Body of pancreas (tissue), 4 donors: ENCODE measurements around the gene ANKRD13D. TPM values are rescaled to one million over a fixed set of nuclear protein-coding genes. Genes with fewer than 3 reads are reported as not detected.

Experiments used
- ATAC-seq: fragments of 150-250 bp; one replicate; pipeline ENCODE4 v1.9.1; 2016
- DNase-seq, 4 donors: peaks; one replicate each; pipeline ENCODE4 v3.0.0-alpha.2; 2019
- H3K27ac ChIP-seq, 4 donors: fragments of 200-600 bp; sonication (generic); 1 replicate in 3 of 4; 2 replicates in 1 of 4; pipeline versions ENCODE4 v1.5.1 to v1.6.1; 2016 to 2019; ENCODE audit warnings: mild to moderate bottlenecking in 1 of 4, mixed read lengths in 1 of 4, moderate library complexity in 1 of 4
- H3K27me3 ChIP-seq, 2 donors: fragments of 200-600 bp; sonication (generic); one replicate each; pipeline ENCODE4 v1.6.0; 2016; ENCODE audit warnings: mild to moderate bottlenecking in 1 of 2
- H3K36me3 ChIP-seq, 2 donors: fragments of 200-600 bp; sonication (generic); replicated peaks in 1 of 2; 2 replicates each; pipeline ENCODE4 v1.5.1; 2016; ENCODE audit warnings: low read depth in 2 of 2; ENCODE audit not compliant: insufficient read depth in 1 of 2
- H3K4me1 ChIP-seq: fragments of 200-600 bp; sonication (generic); one replicate; pipeline ENCODE4 v1.6.0; 2016
- H3K4me3 ChIP-seq, 2 donors: fragments of 200-600 bp; sonication (generic); 1 replicate in 1 of 2; 2 replicates in 1 of 2; pipeline ENCODE4 v1.5.1; 2016 to 2019
- H3K9me3 ChIP-seq, 3 donors: fragments of 200-600 bp; sonication (generic); 1 replicate in 2 of 3; 2 replicates in 1 of 3; pipeline ENCODE4 v1.5.1; 2016
- POLR2A ChIP-seq, 3 donors: fragments of 450-650 bp; IDR thresholded peaks; one replicate each; pipeline ENCODE4 v1.6.1; 2016; ENCODE audit warnings: antibody characterized with exemption in 3 of 3, mild to moderate bottlenecking in 2 of 3
- WGBS, 2 donors: methylation state at CpG; one replicate each; pipeline ENCODE4 v1.1.5; 2017; 5-methylcytosine and 5-hydroxymethylcytosine counted together
- intact Hi-C: fragments of 100-400 bp; cut with DNase I; formaldehyde crosslinking; loops from one replicate; pipeline ENCODE4 v1.15.1; 2023
- total RNA-seq, 2 donors: library from RNA; depleted of rRNA; stranded (reverse); fragments of >200 nt; gene quantifications; one replicate each; pipeline ENCODE4 v1.1.0, GENCODE V29; 2016
- TF ChIP-seq, protein P1 (sequence below), 7 experiments: fragments of 450-650 bp in 4 of 7; fragments of 200-600 bp in 3 of 7; sonication (generic) in 3 of 7; IDR thresholded peaks; one replicate each; pipeline ENCODE4 v1.5.1; 2016 to 2019; ENCODE audit warnings: antibody characterized with exemption in 7 of 7

Gene ANKRD13D
- total RNA-seq, 2 donors from 2014 or later, result 18.2 to 39.6 TPM

DNA sequence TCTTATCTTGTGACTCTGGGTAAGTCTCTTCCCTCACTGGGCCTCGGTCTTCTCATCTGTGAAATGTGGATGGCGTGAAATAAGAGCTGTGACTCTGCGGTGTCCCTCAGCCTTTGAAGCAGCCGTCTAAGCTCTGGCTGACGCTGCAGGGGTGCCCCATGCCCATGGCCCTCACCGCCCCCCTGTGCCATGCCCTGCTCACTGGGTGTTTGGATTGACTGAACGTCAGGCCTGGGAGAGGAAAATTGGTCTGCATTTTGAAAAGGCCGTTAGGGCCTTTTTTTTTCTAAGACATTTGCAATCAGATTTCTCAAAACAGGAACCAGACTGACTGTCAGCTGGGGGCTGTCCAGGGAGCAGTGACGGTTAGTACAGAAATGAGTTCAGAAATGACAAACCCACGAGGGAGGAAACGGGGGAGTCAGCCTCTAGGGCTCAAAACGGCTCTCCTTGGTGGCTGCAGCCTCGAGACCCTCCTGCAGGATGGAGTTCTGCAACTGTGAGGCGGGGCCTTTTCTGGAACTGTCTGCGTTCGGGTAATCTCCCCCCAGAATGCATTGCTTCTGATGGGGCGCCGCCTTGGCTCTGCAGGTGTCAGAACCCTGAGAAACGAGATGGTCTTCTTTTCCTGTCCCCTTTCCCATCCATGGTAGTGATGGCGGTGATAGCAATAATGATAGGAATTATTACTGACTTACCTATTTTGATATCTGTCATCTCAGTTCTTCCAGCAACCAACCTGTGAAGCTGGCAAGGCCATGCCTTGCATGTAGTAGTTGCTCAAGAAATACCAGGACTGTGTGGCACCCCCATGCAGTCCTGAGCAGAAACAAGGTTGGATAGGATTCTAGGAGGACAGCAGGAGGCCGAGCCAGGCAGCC, 20.8 kb upstream of the ANKRD13D start:
- no peaks in the 10 kb centered on the region for H3K9me3 ChIP-seq
- DNase-seq, result peak in 1 of 4 donors; percentile 55
- no peak overlapping the region for H3K4me3 ChIP-seq
- peak overlapping the region in 3 of 4 donors; percentile 77 to 84 (median 83) for H3K27ac ChIP-seq
- no peak for ATAC-seq
- WGBS, 2 donors, result 63 to 76% methylated on average over 21 of the region's 21 CpGs
- TF ChIP-seq, protein P1, sequence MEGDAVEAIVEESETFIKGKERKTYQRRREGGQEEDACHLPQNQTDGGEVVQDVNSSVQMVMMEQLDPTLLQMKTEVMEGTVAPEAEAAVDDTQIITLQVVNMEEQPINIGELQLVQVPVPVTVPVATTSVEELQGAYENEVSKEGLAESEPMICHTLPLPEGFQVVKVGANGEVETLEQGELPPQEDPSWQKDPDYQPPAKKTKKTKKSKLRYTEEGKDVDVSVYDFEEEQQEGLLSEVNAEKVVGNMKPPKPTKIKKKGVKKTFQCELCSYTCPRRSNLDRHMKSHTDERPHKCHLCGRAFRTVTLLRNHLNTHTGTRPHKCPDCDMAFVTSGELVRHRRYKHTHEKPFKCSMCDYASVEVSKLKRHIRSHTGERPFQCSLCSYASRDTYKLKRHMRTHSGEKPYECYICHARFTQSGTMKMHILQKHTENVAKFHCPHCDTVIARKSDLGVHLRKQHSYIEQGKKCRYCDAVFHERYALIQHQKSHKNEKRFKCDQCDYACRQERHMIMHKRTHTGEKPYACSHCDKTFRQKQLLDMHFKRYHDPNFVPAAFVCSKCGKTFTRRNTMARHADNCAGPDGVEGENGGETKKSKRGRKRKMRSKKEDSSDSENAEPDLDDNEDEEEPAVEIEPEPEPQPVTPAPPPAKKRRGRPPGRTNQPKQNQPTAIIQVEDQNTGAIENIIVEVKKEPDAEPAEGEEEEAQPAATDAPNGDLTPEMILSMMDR (IDR thresholded peaks at IDR 0.05), result no peak
- no peak for TF ChIP-seq POLR2A (IDR thresholded peaks at IDR 0.05)
- no peaks in the 10 kb centered on the region for H3K36me3 ChIP-seq
- H3K4me1 ChIP-seq, result peaks cover 67% of the 10 kb centered on the region
- intact Hi-C loops, result no loop called here
- no peaks in the 10 kb centered on the region for H3K27me3 ChIP-seq

DNA sequence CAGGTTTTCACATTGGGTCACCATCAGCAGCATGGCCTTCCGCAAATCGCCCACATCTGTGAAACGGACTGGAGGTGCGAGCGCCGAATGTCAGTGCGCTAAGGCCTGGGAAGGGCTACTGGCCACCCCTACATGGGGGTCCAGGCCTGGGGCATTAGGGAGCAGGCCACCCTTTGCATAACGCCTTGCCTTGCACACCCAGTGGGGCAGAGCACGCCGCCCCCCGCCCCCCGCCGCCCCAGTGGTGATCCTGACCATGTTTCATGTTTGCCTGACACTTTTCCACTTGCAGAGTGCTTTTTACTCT, 20.2 kb upstream of the ANKRD13D start:
- DNase-seq (peak in 1 of 4 donors; percentile 9), ATAC-seq (no peak)
- Histone ChIP-seq H3K9me3 (no peaks in the 10 kb centered on the region), H3K4me3 (no peak overlapping the region), H3K4me1 (peaks cover 72% of the 10 kb centered on the region), H3K36me3 (no peaks in the 10 kb centered on the region), H3K27ac (peak overlapping the region in 3 of 4 donors; percentile 75 to 84 (median 83)), H3K27me3 (no peaks in the 10 kb centered on the region)
- 73 to 89% methylated on average over 9 to 11 of the region's 13 CpGs for WGBS, 2 donors
- TF ChIP-seq, protein P1 (IDR thresholded peaks at IDR 0.05), result no peak
- no peak for TF ChIP-seq POLR2A (IDR thresholded peaks at IDR 0.05)
- intact Hi-C loops, result no loop called here

DNA sequence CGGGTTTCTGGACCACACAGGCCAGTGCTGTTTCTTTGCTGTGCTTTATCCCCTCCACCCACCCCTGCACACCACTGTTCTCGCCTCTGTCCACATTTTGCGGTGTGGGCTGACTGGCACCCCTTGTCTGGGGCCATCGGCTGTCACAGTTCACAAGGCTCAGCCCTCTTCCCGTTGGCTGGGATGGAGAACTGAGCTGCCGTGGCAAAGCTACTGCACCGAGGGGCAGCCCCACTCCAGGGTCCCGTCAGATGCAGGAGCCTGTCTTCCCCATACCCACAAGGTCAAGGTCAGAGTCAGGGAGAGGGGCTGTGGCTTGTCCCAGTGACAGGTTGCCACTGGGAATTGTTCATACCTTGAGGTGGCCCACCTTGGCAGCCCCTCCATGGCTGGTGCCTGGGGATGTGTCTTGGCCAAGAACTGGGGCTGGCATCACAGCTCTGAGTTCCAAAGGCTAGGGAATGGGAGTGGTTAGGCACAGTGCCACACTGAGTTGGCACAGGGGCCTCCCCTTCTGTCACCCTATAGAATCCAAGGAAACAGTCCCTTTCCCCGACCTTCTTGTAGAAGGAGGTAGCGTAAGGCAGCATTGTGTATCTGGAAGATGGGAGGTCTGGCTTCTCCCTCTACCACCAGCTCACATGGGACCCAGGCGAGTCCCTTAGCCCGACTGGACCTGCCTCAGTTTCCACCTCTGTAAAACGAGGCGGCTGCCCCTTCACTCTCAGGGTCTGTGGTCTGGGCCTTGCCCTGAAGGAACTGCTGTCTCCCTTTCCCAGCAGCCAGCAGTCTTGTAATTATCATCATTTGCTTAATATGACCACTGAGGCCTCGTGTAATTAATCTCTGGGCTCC, 19.5 kb upstream of the ANKRD13D start:
- Histone ChIP-seq H3K27ac (peak overlapping the region; percentile 28 to 84 (median 79)), H3K36me3 (no peaks in the 10 kb centered on the region), H3K4me3 (no peak overlapping the region), H3K9me3 (no peaks in the 10 kb centered on the region), H3K4me1 (peaks cover 78% of the 10 kb centered on the region), H3K27me3 (no peaks in the 10 kb centered on the region)
- ATAC-seq (no peak), DNase-seq (peak in 2 of 4 donors; percentile 59 to 65)
- intact Hi-C loops, result no loop called here
- TF ChIP-seq, protein P1 (IDR thresholded peaks at IDR 0.05), result no peak
- TF ChIP-seq POLR2A (IDR thresholded peaks at IDR 0.05), result no peak
- WGBS, 2 donors, result 38 to 59% methylated on average over 11 to 15 of the region's 15 CpGs

DNA sequence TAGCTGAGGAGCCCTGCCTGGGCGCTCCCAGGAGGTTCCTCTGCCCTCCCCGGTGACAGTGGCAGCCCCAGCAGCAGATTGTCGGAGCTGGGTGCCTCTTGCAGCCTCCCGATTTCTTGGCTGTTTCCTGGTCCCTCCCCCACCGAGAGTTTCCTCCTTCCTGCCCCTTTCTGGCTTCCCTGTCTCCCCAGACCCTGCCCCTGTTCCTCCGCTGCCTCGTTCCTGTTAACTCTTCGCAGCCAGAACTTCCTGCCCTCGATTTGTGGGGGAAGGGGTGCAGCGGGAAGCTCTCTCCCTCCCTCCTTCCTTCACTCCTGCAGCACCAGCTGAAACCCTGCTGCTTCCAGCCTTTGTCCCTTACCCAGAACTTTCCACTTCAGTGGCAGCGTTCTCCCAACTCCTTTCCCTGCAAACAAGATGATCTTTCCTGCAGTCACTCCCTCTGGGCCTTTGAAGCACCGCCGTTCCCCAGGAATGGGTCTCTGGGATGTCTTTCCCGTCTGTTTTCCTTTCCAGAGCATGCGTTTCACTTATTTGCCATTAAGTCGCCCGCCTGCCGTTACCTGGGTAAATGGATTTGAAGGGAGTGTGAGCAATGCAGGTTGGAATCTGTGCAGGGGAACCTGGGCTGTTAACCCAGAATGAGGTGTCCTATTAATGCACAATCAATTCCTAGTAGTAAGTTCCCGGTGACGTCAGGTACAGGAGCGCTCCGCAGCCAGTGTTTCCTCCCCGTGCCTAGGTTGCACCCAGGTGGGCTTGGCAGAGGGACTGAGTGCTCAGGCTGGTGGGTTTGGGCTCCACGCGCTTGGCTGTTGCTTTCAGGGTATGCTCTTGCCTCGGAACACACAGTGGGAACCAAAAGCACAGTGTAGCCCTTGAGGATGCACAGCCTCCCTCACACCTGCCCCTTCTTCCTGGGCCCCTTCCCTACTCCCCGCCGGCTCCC, 18.6 kb upstream of the ANKRD13D start:
- H3K27ac ChIP-seq, result peak overlapping the region; percentile 28 to 84 (median 79)
- no peaks in the 10 kb centered on the region for H3K9me3 ChIP-seq
- WGBS, 2 donors, result 32 to 44% methylated on average over 20 to 28 of the region's 28 CpGs
- H3K36me3 ChIP-seq, result no peaks in the 10 kb centered on the region
- H3K4me3 ChIP-seq, result no peak overlapping the region
- TF ChIP-seq, protein P1 (IDR thresholded peaks at IDR 0.05), result no peak
- peak in 2 of 3 donors; percentile 33 to 48 for TF ChIP-seq POLR2A (IDR thresholded peaks at IDR 0.05)
- H3K4me1 ChIP-seq, result peaks cover 87% of the 10 kb centered on the region
- peak; percentile 36 for ATAC-seq
- H3K27me3 ChIP-seq, result no peaks in the 10 kb centered on the region
- DNase-seq, result peak; percentile 37 to 70 (median 53)
- intact Hi-C loops, result no loop called here
